ENCODE measurements around the gene TMEM167A.
A peak's percentile ranks its signal among the peaks of the same experiment; 100 is the strongest.
"Not testable (repeated sequence)": the region's sequence is repeated elsewhere in the genome, so short reads cannot be mapped to it uniquely, and the experiment has no call there.

The TMEM167A gene

GRCh38 chr5:83090169-83090568 lies 13.0 kb upstream of the TMEM167A start:
- no peak for DNase-seq (ENCODE audit: low read depth in 2 of 3, low spot score in 2 of 3)

GRCh38 chr5:83085106-83085505 lies 7.9 kb upstream of the TMEM167A start:
- no peak for DNase-seq (ENCODE audit: low read depth in 2 of 3, low spot score in 2 of 3)

- DNase-seq (ENCODE audit: low read depth in 2 of 3, low spot score in 2 of 3), result no peak
Measured at GRCh38 chr5:83084336-83084735, 7.1 kb upstream of the TMEM167A start.

- DNase-seq (ENCODE audit: low read depth in 2 of 3, low spot score in 2 of 3), result no peak
Measured at GRCh38 chr5:83082750-83083149, 5.6 kb upstream of the TMEM167A start.

GRCh38 chr5:83077662-83078261 lies 568 bp upstream of the TMEM167A start:
- DNase-seq (ENCODE audit: low read depth in 2 of 3, low spot score in 2 of 3), result peak in 1 of 3 experiments; percentile 0

GRCh38 chr5:83072966-83073365 lies 4.2 kb downstream of the TMEM167A start:
- no peak for DNase-seq (ENCODE audit: low read depth in 2 of 3, low spot score in 2 of 3)

- DNase-seq (ENCODE audit: low read depth in 2 of 3, low spot score in 2 of 3), result no peak
Measured at GRCh38 chr5:83071286-83072051, 5.7 kb downstream of the TMEM167A start.

- DNase-seq (ENCODE audit: low read depth in 2 of 3, low spot score in 2 of 3), result no peak
Measured at GRCh38 chr5:83069096-83069799, 7.9 kb downstream of the TMEM167A start.

- DNase-seq (ENCODE audit: low read depth in 2 of 3, low spot score in 2 of 3), result not testable (repeated sequence)
Measured at GRCh38 chr5:83067377-83067776, 9.8 kb downstream of the TMEM167A start.

GRCh38 chr5:83066548-83067110 lies 10.6 kb downstream of the TMEM167A start:
- DNase-seq (ENCODE audit: low read depth in 2 of 3, low spot score in 2 of 3), result no peak

- DNase-seq (ENCODE audit: low read depth in 2 of 3, low spot score in 2 of 3), result no peak
Measured at GRCh38 chr5:83059341-83059740, 17.9 kb downstream of the TMEM167A start.

- DNase-seq (ENCODE audit: low read depth in 2 of 3, low spot score in 2 of 3), result no peak
Measured at GRCh38 chr5:83058726-83059125, 18.5 kb downstream of the TMEM167A start.

GRCh38 chr5:83055166-83055565 lies 22.0 kb downstream of the TMEM167A start:
- DNase-seq (ENCODE audit: low read depth in 2 of 3, low spot score in 2 of 3), result no peak

- DNase-seq (ENCODE audit: low read depth in 2 of 3, low spot score in 2 of 3), result no peak
Measured at GRCh38 chr5:83050723-83051340, 26.4 kb downstream of the TMEM167A start.

- DNase-seq (ENCODE audit: low read depth in 2 of 3, low spot score in 2 of 3), result no peak
Measured at GRCh38 chr5:83049370-83049885, 27.8 kb downstream of the TMEM167A start.

GRCh38 chr5:83048811-83049210 lies 28.4 kb downstream of the TMEM167A start:
- no peak for DNase-seq (ENCODE audit: low read depth in 2 of 3, low spot score in 2 of 3)

- DNase-seq (ENCODE audit: low read depth in 2 of 3, low spot score in 2 of 3), result no peak
Measured at GRCh38 chr5:83048277-83048676, 28.9 kb downstream of the TMEM167A start.

GRCh38 chr5:83044926-83045325 lies 32.3 kb downstream of the TMEM167A start:
- DNase-seq (ENCODE audit: low read depth in 2 of 3, low spot score in 2 of 3), result no peak

GRCh38 chr5:83042507-83042906 lies 34.7 kb downstream of the TMEM167A start:
- DNase-seq (ENCODE audit: low read depth in 2 of 3, low spot score in 2 of 3), result no peak

GRCh38 chr5:83038924-83039323 lies 38.3 kb downstream of the TMEM167A start:
- no peak for DNase-seq (ENCODE audit: low read depth in 2 of 3, low spot score in 2 of 3)

GRCh38 chr5:83036991-83037575 lies 40.1 kb downstream of the TMEM167A start:
- no peak for DNase-seq (ENCODE audit: low read depth in 2 of 3, low spot score in 2 of 3)
